Measurements from ENCODE around the gene OR6C3. TPM values are rescaled to one million over a fixed set of nuclear protein-coding genes. Genes with fewer than 3 reads are reported as not detected.

The OR6C3 gene
- total RNA-seq, 1 donor from 2014 or later = not detected

Other genes with a start within 250 kb of the OR6C3 start
- gene OR9K2, start 204.3 kb upstream of the OR6C3 start, total RNA-seq (ENCODE audit: low replicate concordance) = not detected in 2 replicates
- gene OR10A7, start 109.7 kb upstream of the OR6C3 start, total RNA-seq (ENCODE audit: low replicate concordance) = not detected in 2 replicates
- gene OR6C74, start 86.1 kb upstream of the OR6C3 start, total RNA-seq (ENCODE audit: low replicate concordance) = not detected in 2 replicates
- not detected in 2 replicates for gene OR6C6, start 34.2 kb upstream of the OR6C3 start, total RNA-seq (ENCODE audit: low replicate concordance)
- not detected in 2 replicates for gene OR6C1, start 16.4 kb upstream of the OR6C3 start, total RNA-seq (ENCODE audit: low replicate concordance)
- gene OR6C75, start 32.2 kb downstream of the OR6C3 start, total RNA-seq (ENCODE audit: low replicate concordance) = not detected in 2 replicates
- gene OR6C65, start 69.8 kb downstream of the OR6C3 start, total RNA-seq (ENCODE audit: low replicate concordance) = not detected in 2 replicates
- gene OR6C76, start 95.5 kb downstream of the OR6C3 start, total RNA-seq (ENCODE audit: low replicate concordance) = not detected in 2 replicates
- gene OR6C2, start 113.3 kb downstream of the OR6C3 start, total RNA-seq (ENCODE audit: low replicate concordance) = not detected in 2 replicates
- gene OR6C70, start 139.4 kb downstream of the OR6C3 start, total RNA-seq (ENCODE audit: low replicate concordance) = not detected in 2 replicates
- gene OR6C68, start 161.6 kb downstream of the OR6C3 start, total RNA-seq (ENCODE audit: low replicate concordance) = not detected in 2 replicates
- not detected in 2 replicates for gene OR6C4, start 218.9 kb downstream of the OR6C3 start, total RNA-seq (ENCODE audit: low replicate concordance)
- gene OR2AP1, start 241.7 kb downstream of the OR6C3 start, total RNA-seq (ENCODE audit: low replicate concordance) = not detected in 2 replicates